Embryonic facial prominence (tissue), 1 donor: ENCODE measurements around the gene GALNT1.

Experiments used
- DNase-seq: peaks from one replicate; pipeline ENCODE4 v3.0.0-alpha.2; 2016; ENCODE audit errors: extremely low spot score

Gene GALNT1

GRCh38 chr18:35618696-35619095, 37.2 kb downstream of the GALNT1 start:
- no peak for DNase-seq

- DNase-seq, result no peak
Observed at GRCh38 chr18:35619464-35619863, 37.9 kb downstream of the GALNT1 start.

- DNase-seq, result no peak
Observed at GRCh38 chr18:35619941-35620340, 38.4 kb downstream of the GALNT1 start.

GRCh38 chr18:35620765-35621164, 39.2 kb downstream of the GALNT1 start:
- DNase-seq, result no peak

- no peak for DNase-seq
Observed at GRCh38 chr18:35623255-35623654, 41.7 kb downstream of the GALNT1 start.

GRCh38 chr18:35624146-35624545, 42.6 kb downstream of the GALNT1 start:
- DNase-seq, result no peak

GRCh38 chr18:35625232-35625631, 43.7 kb downstream of the GALNT1 start:
- DNase-seq, result no peak

- no peak for DNase-seq
Observed at GRCh38 chr18:35633761-35634160, 52.2 kb downstream of the GALNT1 start.

GRCh38 chr18:35634323-35634722, 52.8 kb downstream of the GALNT1 start:
- no peak for DNase-seq

- no peak for DNase-seq
Observed at GRCh38 chr18:35635170-35635569, 53.6 kb downstream of the GALNT1 start.

- DNase-seq, result no peak
Observed at GRCh38 chr18:35637227-35637626, 55.7 kb downstream of the GALNT1 start.

GRCh38 chr18:35639296-35639695, 57.8 kb downstream of the GALNT1 start:
- no peak for DNase-seq

GRCh38 chr18:35641467-35641866, 59.9 kb downstream of the GALNT1 start:
- no peak for DNase-seq

- DNase-seq, result no peak
Observed at GRCh38 chr18:35641916-35642315, 60.4 kb downstream of the GALNT1 start.

- DNase-seq, result no peak
Observed at GRCh38 chr18:35642802-35643201, 61.3 kb downstream of the GALNT1 start.

GRCh38 chr18:35646449-35646848, 64.9 kb downstream of the GALNT1 start:
- DNase-seq, result no peak

GRCh38 chr18:35653392-35654135, 72.0 kb downstream of the GALNT1 start:
- DNase-seq, result no peak

- no peak for DNase-seq
Observed at GRCh38 chr18:35658112-35658511, 76.6 kb downstream of the GALNT1 start.

GRCh38 chr18:35661483-35662146, 80.1 kb downstream of the GALNT1 start:
- DNase-seq, result no peak

GRCh38 chr18:35662293-35663062, 80.9 kb downstream of the GALNT1 start:
- no peak for DNase-seq

GRCh38 chr18:35671966-35672603, 90.5 kb downstream of the GALNT1 start:
- no peak for DNase-seq

GRCh38 chr18:35672897-35673296, 91.4 kb downstream of the GALNT1 start:
- no peak for DNase-seq
